ENCODE results near the gene OXNAD1.

GRCh38 chr3:16332904-16333426, 68.0 kb downstream of the OXNAD1 start:
- TF ChIP-seq, protein P1, sequence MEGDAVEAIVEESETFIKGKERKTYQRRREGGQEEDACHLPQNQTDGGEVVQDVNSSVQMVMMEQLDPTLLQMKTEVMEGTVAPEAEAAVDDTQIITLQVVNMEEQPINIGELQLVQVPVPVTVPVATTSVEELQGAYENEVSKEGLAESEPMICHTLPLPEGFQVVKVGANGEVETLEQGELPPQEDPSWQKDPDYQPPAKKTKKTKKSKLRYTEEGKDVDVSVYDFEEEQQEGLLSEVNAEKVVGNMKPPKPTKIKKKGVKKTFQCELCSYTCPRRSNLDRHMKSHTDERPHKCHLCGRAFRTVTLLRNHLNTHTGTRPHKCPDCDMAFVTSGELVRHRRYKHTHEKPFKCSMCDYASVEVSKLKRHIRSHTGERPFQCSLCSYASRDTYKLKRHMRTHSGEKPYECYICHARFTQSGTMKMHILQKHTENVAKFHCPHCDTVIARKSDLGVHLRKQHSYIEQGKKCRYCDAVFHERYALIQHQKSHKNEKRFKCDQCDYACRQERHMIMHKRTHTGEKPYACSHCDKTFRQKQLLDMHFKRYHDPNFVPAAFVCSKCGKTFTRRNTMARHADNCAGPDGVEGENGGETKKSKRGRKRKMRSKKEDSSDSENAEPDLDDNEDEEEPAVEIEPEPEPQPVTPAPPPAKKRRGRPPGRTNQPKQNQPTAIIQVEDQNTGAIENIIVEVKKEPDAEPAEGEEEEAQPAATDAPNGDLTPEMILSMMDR (IDR thresholded peaks at IDR 0.05) = no peak
- no peak for TF ChIP-seq POLR2AphosphoS5 (IDR thresholded peaks at IDR 0.05; ENCODE audit: low read depth, low read length)
